Endothelial cell of umbilical vein (primary cell): ENCODE measurements around the gene MSI1. TPM values are rescaled to one million over a fixed set of nuclear protein-coding genes. Genes with fewer than 3 reads are reported as not detected.
A peak's percentile ranks its signal among the peaks of the same experiment; 100 is the strongest.

Experiments
- BruUV-seq: library from RNA; stranded (reverse); fragments of 400-500 nt; replicated peaks from 2 replicates; lab custom pipeline; 2021; lab: Mats Ljungman, UMichigan
- CTCF ChIA-PET: fragments of 300-600, 350-600 bp; sonication (Branson Sonifier 250); formaldehyde crosslinking; loops from one replicate; lab custom pipeline; 2021; ENCODE audit warnings: antibody characterized with exemption, inconsistent platforms; lab: Charles Lee
- POLR2A ChIA-PET: fragments of 300-600, 350-600 bp; sonication (Branson Sonifier 250); formaldehyde crosslinking; loops from one replicate; lab custom pipeline; 2021; ENCODE audit warnings: antibody characterized with exemption, inconsistent platforms; lab: Charles Lee
- DNase-seq: peaks from one replicate; pipeline ENCODE4 v3.0.0-alpha.2; 2011; ENCODE audit warnings: low read depth, low spot score
- FAIRE-seq: peaks from 2 replicates; lab custom pipeline; 2011; peaks lifted over from hg19 to GRCh38; lab: Jason Lieb, UNC
- H2AFZ ChIP-seq: 2 replicates; pipeline ENCODE4 v1.6.0; 2012; ENCODE audit warnings: low read depth, low read length, control low read depth, inconsistent platforms
- H3K27ac ChIP-seq: 2 replicates; pipeline ENCODE4 v1.5.1; 2011; ENCODE audit warnings: low read depth, mild to moderate bottlenecking, control low read depth, low read length, moderate library complexity; ENCODE audit not compliant: insufficient read depth
- H3K27me3 ChIP-seq, 2 experiments: 2 replicates each; pipeline versions ENCODE4 v1.6.0 to v1.6.1; 2011; ENCODE audit warnings: low read length in 2 of 2, mixed read lengths in 1 of 2; ENCODE audit not compliant: control insufficient read depth in 2 of 2, insufficient read depth in 2 of 2
- H3K36me3 ChIP-seq, 2 experiments: 2 replicates in 1 of 2; 3 replicates in 1 of 2; pipeline ENCODE4 v1.5.1; 2011; ENCODE audit warnings: low read length in 2 of 2, mild to moderate bottlenecking in 1 of 2, moderate library complexity in 1 of 2; ENCODE audit not compliant: control insufficient read depth in 2 of 2, insufficient read depth in 2 of 2; ENCODE audit errors: extremely low read depth in 1 of 2
- H3K4me1 ChIP-seq: 3 replicates; pipeline ENCODE4 v1.5.1; 2011; ENCODE audit warnings: mild to moderate bottlenecking, low read length; ENCODE audit not compliant: control insufficient read depth, insufficient read depth; ENCODE audit errors: extremely low read depth
- H3K4me2 ChIP-seq: 2 replicates; pipeline ENCODE4 v1.6.1; 2011; ENCODE audit warnings: low read length, control low read depth, mixed read lengths; ENCODE audit not compliant: insufficient read depth
- H3K4me3 ChIP-seq, 3 experiments: fragments of 200-600 bp in 1 of 3; sonication (generic), shearing (Covaris generic) in 1 of 3; replicated peaks in 1 of 3; 2 replicates each; pipeline ENCODE4 v1.5.1; 2011 to 2016; ENCODE audit warnings: control low read depth in 3 of 3, low read length in 3 of 3, mild to moderate bottlenecking in 2 of 3, inconsistent platforms in 1 of 3, low read depth in 1 of 3, moderate library complexity in 1 of 3; ENCODE audit not compliant: insufficient read depth in 1 of 3
- H3K79me2 ChIP-seq: 2 replicates; pipeline ENCODE4 v1.6.0; 2012; ENCODE audit warnings: low read length, inconsistent platforms; ENCODE audit not compliant: control insufficient read depth, insufficient read depth
- H3K9ac ChIP-seq: replicated peaks from 2 replicates; pipeline ENCODE3; 2011; ENCODE audit warnings: low read length, control low read depth; ENCODE audit not compliant: insufficient read depth; ENCODE audit errors: extremely low read depth
- H3K9me1 ChIP-seq: replicated peaks from 3 replicates; pipeline ENCODE4 v1.6.0; 2011; ENCODE audit warnings: mild to moderate bottlenecking, low read length; ENCODE audit not compliant: control insufficient read depth, insufficient read depth; ENCODE audit errors: extremely low read depth
- H3K9me3 ChIP-seq: replicated peaks from 2 replicates; pipeline ENCODE4 v1.5.1; 2012; ENCODE audit warnings: low read length, inconsistent platforms; ENCODE audit not compliant: control insufficient read depth, insufficient read depth
- H4K20me1 ChIP-seq: replicated peaks from 2 replicates; pipeline ENCODE3; 2011; ENCODE audit warnings: mild to moderate bottlenecking, low read length; ENCODE audit not compliant: control insufficient read depth, insufficient read depth; ENCODE audit errors: extremely low read depth
- JUN ChIP-seq: IDR thresholded peaks from 2 replicates; pipeline ENCODE4 v1.6.1; 2011; ENCODE audit warnings: borderline replicate concordance, low read depth; ENCODE audit not compliant: insufficient read length, insufficient read depth
- POLR2A ChIP-seq: IDR thresholded peaks from 2 replicates; pipeline ENCODE4 v1.6.1; 2012; ENCODE audit warnings: low read depth, mild to moderate bottlenecking, control low read depth, low read length
- dilution Hi-C: fragments of 300-500 bp; cut with MboI; formaldehyde crosslinking; loops from one replicate; pipeline ENCODE4 v1.15.0; 2019; ENCODE audit warnings: low sequenced_read_pairs; ENCODE audit not compliant: extremely low pct_ligation_motif_present
- intact Hi-C: fragments of 100-400 bp; cut with micrococcal nuclease; formaldehyde crosslinking; loops from one replicate; pipeline ENCODE4 v1.10.0; 2022
- polyA plus RNA-seq, 4 experiments: library from polyadenylated mRNA; depleted of rRNA in 3 of 4; stranded (reverse) in 3 of 4; unstranded in 1 of 4; fragments of >200 nt; gene quantifications; 2 replicates each; pipeline versions ENCODE4 v1.2.1 to v1.2.3, GENCODE V29; 2011 to 2012; ENCODE audit warnings: missing spikeins in 1 of 4
- total RNA-seq: library from RNA; stranded (reverse); gene quantifications from 2 replicates; pipeline ENCODE4 v1.2.3, GENCODE V29; 2021
- TF ChIP-seq, protein P1 (sequence below): IDR thresholded peaks from 2 replicates; pipeline ENCODE4 v1.6.1; 2011; ENCODE audit not compliant: insufficient read depth, insufficient read length
- TF ChIP-seq, protein P2 (sequence below), 2 donors: IDR thresholded peaks; 1 replicate in 1 of 2; 2 replicates in 1 of 2; pipeline ENCODE4 v1.5.1; 2011; ENCODE audit warnings: low read length in 2 of 2, mild to moderate bottlenecking in 2 of 2, moderate library complexity in 2 of 2, control low read depth in 1 of 2, inconsistent platforms in 1 of 2, low read depth in 1 of 2; ENCODE audit not compliant: insufficient read depth in 1 of 2; ENCODE audit errors: extremely low read depth in 1 of 2

The MSI1 gene
- total and polyA plus RNA-seq, 2 donors (not counting 3 experiments of a cell fraction or from before 2014, with no cell fraction given), result 0.01 TPM; not detected in 1

DNA sequence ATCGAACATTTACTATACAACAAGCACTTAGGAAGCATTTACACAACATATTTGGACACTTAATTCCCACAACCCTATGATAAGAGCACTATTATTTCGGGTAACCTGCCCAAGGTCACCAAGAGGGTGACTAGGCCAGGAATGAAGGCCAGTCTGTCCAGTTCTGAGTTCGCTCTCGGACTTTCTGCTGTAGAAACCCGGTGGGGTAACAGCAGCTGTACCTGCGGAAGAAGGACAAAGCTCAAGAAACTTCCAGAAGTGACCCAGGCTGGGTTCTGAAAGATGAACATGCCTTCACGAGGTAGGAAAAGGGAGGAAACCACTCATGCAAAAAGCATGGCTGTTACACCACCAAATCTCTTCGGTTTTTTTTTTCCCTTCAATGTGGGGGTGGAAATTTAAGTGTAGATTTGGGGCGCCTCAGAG, 52.2 kb downstream of the MSI1 start:
- dilution Hi-C loops, result no loop called here
- H4K20me1 ChIP-seq, result no peaks in the 10 kb centered on the region
- peak overlapping the region; percentile 61 for H3K27ac ChIP-seq
- peak overlapping the region; percentile 73 for H3K9ac ChIP-seq
- ChIA-PET POLR2A (interaction anchor here (1.1 to 2.2 kb wide), 4 partner anchors 14 to 116 kb away, joined by 3 to 14 read pairs (median 6); partner anchors contain the start of genes RNU4-1, RNU4-2, RPLP0 and SIRT4), CTCF (interaction anchor here (0.7 to 7.1 kb wide), 4 partner anchors 9 to 24 kb away, joined by 3 to 72 read pairs (median 4); partner anchors contain the start of genes RNU4-1 and SIRT4)
- no peaks in the 10 kb centered on the region for H3K36me3 ChIP-seq
- H3K4me3 ChIP-seq, result peak overlapping the region; percentile 21 to 63 (median 56)
- H3K79me2 ChIP-seq, result no peaks in the 10 kb centered on the region
- intact Hi-C loops, result loop anchor here (1.0 kb wide), 2 partner anchors 15 to 24 kb away; partner anchors contain the start of genes RNU4-1 and SIRT4
- peak; percentile 33 for FAIRE-seq
- TF ChIP-seq JUN, result no peak
- TF ChIP-seq, protein P1, sequence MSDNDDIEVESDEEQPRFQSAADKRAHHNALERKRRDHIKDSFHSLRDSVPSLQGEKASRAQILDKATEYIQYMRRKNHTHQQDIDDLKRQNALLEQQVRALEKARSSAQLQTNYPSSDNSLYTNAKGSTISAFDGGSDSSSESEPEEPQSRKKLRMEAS, result no peak
- TF ChIP-seq POLR2A, result no peak
- H3K27me3 ChIP-seq, result peaks cover 0 to 6% of the 10 kb centered on the region in 2 experiments
- H2AFZ ChIP-seq, result peak overlapping the region; percentile 85
- H3K9me1 ChIP-seq, result no peaks in the 10 kb centered on the region
- peak overlapping the region; percentile 82 for H3K4me2 ChIP-seq
- DNase-seq, result no peak
- peaks cover 10% of the 10 kb centered on the region for H3K4me1 ChIP-seq
- BruUV-seq, result TSS peak; percentile 90
- no peaks in the 10 kb centered on the region for H3K9me3 ChIP-seq

- H3K9me1 ChIP-seq, result no peaks in the 10 kb centered on the region
- ChIA-PET POLR2A (no interaction called here), CTCF (interaction anchor here (0.5 to 7.1 kb wide), 6 partner anchors 8 to 358 kb away, joined by 3 to 72 read pairs (median 4); partner anchors contain the start of genes PLA2G1B and SIRT4)
- BruUV-seq, result no TSS peak
- no peak overlapping the region for H3K4me3 ChIP-seq
- DNase-seq, result peak; percentile 14
- no peaks in the 10 kb centered on the region for H3K27me3 ChIP-seq
- no peaks in the 10 kb centered on the region for H3K79me2 ChIP-seq
- H3K9ac ChIP-seq, result no peak overlapping the region
- H4K20me1 ChIP-seq, result no peaks in the 10 kb centered on the region
- no peaks in the 10 kb centered on the region for H3K9me3 ChIP-seq
- no peak for FAIRE-seq
- H2AFZ ChIP-seq, result no peak overlapping the region
- H3K4me2 ChIP-seq, result no peak overlapping the region
- TF ChIP-seq, protein P1, result no peak
- TF ChIP-seq, protein P2, sequence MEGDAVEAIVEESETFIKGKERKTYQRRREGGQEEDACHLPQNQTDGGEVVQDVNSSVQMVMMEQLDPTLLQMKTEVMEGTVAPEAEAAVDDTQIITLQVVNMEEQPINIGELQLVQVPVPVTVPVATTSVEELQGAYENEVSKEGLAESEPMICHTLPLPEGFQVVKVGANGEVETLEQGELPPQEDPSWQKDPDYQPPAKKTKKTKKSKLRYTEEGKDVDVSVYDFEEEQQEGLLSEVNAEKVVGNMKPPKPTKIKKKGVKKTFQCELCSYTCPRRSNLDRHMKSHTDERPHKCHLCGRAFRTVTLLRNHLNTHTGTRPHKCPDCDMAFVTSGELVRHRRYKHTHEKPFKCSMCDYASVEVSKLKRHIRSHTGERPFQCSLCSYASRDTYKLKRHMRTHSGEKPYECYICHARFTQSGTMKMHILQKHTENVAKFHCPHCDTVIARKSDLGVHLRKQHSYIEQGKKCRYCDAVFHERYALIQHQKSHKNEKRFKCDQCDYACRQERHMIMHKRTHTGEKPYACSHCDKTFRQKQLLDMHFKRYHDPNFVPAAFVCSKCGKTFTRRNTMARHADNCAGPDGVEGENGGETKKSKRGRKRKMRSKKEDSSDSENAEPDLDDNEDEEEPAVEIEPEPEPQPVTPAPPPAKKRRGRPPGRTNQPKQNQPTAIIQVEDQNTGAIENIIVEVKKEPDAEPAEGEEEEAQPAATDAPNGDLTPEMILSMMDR (IDR thresholded peaks at IDR 0.05; ENCODE audit: extremely low read depth in 1 of 2, insufficient read depth in 1 of 2, low read depth in 1 of 2, low read length in 2 of 2), result peak; percentile 33 to 43
- no peaks in the 10 kb centered on the region for H3K36me3 ChIP-seq
- intact Hi-C loops (no loop called here), dilution Hi-C loops (no loop called here)
- peaks cover 10% of the 10 kb centered on the region for H3K4me1 ChIP-seq
- H3K27ac ChIP-seq, result no peak overlapping the region
These were observed 54.7 kb downstream of the MSI1 start for GRCh38 chr12:120314220-120314619.
